Lower lobe of right lung (tissue), 2 donors: ENCODE results near the gene HOXA4. TPM values are rescaled to one million over a fixed set of nuclear protein-coding genes. Genes with fewer than 3 reads are reported as not detected.

Experiments
- ATAC-seq, 2 donors: fragments of 200-7000 bp; cut with Tn5 transposase; one replicate each; pipeline ENCODE4 v1.9.1; 2020 to 2022; ENCODE audit warnings: mild to moderate bottlenecking in 2 of 2, moderate library complexity in 2 of 2
- DNase-seq: peaks from one replicate; pipeline ENCODE4 v3.0.0-alpha.2; 2020
- H3K27ac ChIP-seq: fragments of 200-600 bp; one replicate; pipeline ENCODE4 v1.8.0; 2022
- H3K27me3 ChIP-seq: fragments of 200-600 bp; one replicate; pipeline ENCODE4 v1.8.0; 2022; ENCODE audit warnings: low read depth
- H3K36me3 ChIP-seq: fragments of 200-600 bp; one replicate; pipeline ENCODE4 v1.8.0; 2022; ENCODE audit warnings: mild to moderate bottlenecking
- H3K4me1 ChIP-seq: fragments of 200-600 bp; one replicate; pipeline ENCODE4 v1.8.0; 2022
- H3K4me3 ChIP-seq: fragments of 200-600 bp; one replicate; pipeline ENCODE4 v1.8.0; 2022; ENCODE audit warnings: mild to moderate bottlenecking
- H3K9me3 ChIP-seq: fragments of 200-600 bp; one replicate; pipeline ENCODE4 v1.8.0; 2022
- intact Hi-C: fragments of 100-400 bp; cut with DNase I; formaldehyde crosslinking; loops from one replicate; pipeline ENCODE4 v1.11.0; 2022
- total RNA-seq: library from RNA; stranded (reverse); fragmentation: NEBNext Ultra II Directional; extraction: Animal tissue kit (Norgen Biotek cat#: 25700); gene quantifications from one replicate; pipeline ENCODE4 v1.2.1, GENCODE V29; 2021
- TF ChIP-seq, protein P1 (sequence below): fragments of 200-600 bp; IDR thresholded peaks from one replicate; pipeline ENCODE4 v1.8.0; 2022; ENCODE audit warnings: antibody characterized with exemption, mild to moderate bottlenecking
- donor health status: DM: no; HTN: yes; CAD: no; lungs with severe emphysema.

Gene HOXA4
- total RNA-seq, 1 donor from 2014 or later: 8.5 TPM

DNA sequence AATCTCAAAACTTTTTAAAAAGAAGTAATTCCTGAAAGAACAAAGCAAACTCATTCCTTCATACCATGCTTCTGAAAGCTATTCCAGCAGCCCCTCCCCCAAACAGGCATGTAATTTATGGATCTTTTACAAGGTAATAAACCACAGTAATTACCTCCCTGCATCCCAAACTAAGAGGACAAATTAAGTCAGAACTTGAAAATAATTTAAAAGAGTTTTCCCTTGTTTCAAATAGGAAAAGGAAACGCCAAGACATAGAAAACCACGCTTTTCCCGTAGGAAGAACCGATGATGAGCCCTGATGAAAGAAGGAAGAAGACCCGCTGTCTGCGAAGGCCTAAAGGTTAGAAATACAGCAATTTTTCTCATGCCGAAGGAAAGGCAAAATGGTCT is 8.9 kb downstream of the HOXA4 start:
- DNase-seq: no peak
- Histone ChIP-seq H3K9me3 (no peaks in the 10 kb centered on the region), H3K27me3 (peaks cover 16% of the 10 kb centered on the region)

GRCh38 chr7:27119412-27119911 is 11.1 kb downstream of the HOXA4 start:
- ATAC-seq: no peak
- H3K27me3 ChIP-seq: peaks cover 25% of the 10 kb centered on the region

More for the DNA sequence above, 8.9 kb downstream of the HOXA4 start:
- TF ChIP-seq, protein P1, sequence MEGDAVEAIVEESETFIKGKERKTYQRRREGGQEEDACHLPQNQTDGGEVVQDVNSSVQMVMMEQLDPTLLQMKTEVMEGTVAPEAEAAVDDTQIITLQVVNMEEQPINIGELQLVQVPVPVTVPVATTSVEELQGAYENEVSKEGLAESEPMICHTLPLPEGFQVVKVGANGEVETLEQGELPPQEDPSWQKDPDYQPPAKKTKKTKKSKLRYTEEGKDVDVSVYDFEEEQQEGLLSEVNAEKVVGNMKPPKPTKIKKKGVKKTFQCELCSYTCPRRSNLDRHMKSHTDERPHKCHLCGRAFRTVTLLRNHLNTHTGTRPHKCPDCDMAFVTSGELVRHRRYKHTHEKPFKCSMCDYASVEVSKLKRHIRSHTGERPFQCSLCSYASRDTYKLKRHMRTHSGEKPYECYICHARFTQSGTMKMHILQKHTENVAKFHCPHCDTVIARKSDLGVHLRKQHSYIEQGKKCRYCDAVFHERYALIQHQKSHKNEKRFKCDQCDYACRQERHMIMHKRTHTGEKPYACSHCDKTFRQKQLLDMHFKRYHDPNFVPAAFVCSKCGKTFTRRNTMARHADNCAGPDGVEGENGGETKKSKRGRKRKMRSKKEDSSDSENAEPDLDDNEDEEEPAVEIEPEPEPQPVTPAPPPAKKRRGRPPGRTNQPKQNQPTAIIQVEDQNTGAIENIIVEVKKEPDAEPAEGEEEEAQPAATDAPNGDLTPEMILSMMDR: no peak
- peak overlapping the region; percentile 92 for H3K27ac ChIP-seq
- peak overlapping the region; percentile 51 for H3K4me3 ChIP-seq
- intact Hi-C loops: no loop called here
- peaks cover 35% of the 10 kb centered on the region for H3K4me1 ChIP-seq
- H3K36me3 ChIP-seq: no peaks in the 10 kb centered on the region
- no peak for ATAC-seq

GRCh38 chr7:27118580-27118979 is 12.0 kb downstream of the HOXA4 start:
- TF ChIP-seq, protein P1: no peak
- Histone ChIP-seq H3K27me3 (peaks cover 20% of the 10 kb centered on the region), H3K4me3 (peak overlapping the region; percentile 55), H3K36me3 (no peaks in the 10 kb centered on the region), H3K9me3 (no peaks in the 10 kb centered on the region), H3K4me1 (peaks cover 14% of the 10 kb centered on the region), H3K27ac (peak overlapping the region; percentile 87)
- no peak for ATAC-seq
- DNase-seq: no peak
- intact Hi-C loops: no loop called here

More at GRCh38 chr7:27119412-27119911, 11.1 kb downstream of the HOXA4 start:
- H3K36me3 ChIP-seq: no peaks in the 10 kb centered on the region
- TF ChIP-seq, protein P1: no peak
- no peaks in the 10 kb centered on the region for H3K9me3 ChIP-seq
- intact Hi-C loops: no loop called here
- H3K27ac ChIP-seq: peak overlapping the region; percentile 87
- peaks cover 14% of the 10 kb centered on the region for H3K4me1 ChIP-seq
- peak overlapping the region; percentile 55 for H3K4me3 ChIP-seq
- no peak for DNase-seq

DNA sequence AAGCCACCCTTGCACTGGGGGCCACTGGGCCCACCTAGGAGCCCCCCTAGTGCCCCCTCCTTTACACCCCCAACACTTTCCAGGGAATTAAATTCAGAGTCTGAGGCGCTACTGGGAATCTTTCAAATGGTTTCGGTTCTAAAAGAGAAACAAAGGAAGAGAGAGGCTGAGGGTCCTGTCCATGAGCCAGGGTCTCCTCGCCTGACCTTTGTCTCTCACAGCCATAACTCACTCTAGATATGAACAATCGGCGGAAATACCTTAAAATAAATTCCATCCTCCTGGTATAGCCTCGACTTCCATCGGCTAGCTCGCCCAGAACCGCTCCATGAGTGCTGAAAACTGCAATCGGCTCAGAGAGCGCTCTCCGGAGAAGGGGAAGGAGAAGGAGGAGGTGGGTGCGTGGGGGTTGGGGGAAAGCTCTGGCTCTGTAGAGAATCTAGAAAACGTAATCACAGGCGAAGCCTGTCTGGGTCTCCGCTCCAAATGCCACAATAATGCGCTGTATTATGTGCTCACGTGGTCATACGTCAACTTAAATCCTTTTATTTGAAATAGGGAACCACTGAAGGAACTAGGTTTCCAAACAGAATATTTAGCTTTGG is 12.6 kb downstream of the HOXA4 start:
- H3K27me3 ChIP-seq: peaks cover 14% of the 10 kb centered on the region
- ATAC-seq (no peak), DNase-seq (no peak)
- H3K4me3 ChIP-seq: peak overlapping the region; percentile 55
- intact Hi-C loops: no loop called here
- TF ChIP-seq, protein P1: no peak
- H3K9me3 ChIP-seq: no peaks in the 10 kb centered on the region
- no peaks in the 10 kb centered on the region for H3K36me3 ChIP-seq
- peaks cover 14% of the 10 kb centered on the region for H3K4me1 ChIP-seq
- peak overlapping the region; percentile 87 for H3K27ac ChIP-seq

DNA sequence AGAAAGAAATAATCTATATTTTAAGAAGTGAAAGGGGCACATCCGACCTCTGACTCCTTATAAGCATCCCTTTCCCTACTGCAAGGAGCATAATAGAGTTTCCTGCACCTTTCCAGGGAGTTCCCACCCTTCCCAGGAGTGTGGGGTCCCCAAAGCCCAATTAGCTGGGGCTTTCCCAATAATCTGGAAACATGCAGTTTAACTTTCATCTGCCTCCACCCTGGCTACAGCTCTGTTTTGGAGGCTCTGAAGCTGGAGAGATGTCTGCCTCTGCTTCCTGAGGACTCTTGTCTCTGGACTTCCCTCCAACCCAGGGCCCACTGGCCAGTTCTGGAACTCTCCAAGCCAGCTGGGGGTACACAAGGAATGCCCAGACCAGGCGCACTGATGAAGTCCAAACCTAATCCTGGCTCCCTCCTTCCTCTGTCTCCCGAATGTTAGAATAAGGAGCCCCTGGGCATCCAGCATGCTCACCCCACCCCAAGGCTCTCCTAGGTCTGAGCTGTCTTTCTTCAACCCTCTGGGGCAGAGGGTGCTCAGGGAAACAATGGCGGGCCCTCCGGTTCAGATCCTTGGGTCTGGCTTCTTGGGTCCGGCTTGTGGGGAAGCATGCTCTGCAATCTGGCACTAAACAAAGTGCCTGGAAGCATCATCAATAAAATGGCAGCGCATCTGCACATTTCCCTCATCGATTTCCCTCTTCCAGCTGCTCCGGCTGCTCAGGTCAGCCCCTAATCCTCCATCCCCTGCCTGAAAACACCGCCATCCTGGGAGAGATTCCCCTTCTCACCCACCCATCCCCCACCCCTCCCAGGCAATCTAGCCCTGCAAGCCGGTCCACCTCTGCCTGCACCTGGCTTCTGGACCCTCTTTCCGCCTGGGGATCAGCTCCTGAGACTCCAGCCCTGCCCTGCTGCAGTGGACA is 13.3 kb downstream of the HOXA4 start:
- Histone ChIP-seq H3K4me1 (peaks cover 20% of the 10 kb centered on the region), H3K4me3 (peak overlapping the region; percentile 55), H3K27me3 (peaks cover 10% of the 10 kb centered on the region), H3K36me3 (no peaks in the 10 kb centered on the region), H3K27ac (peak overlapping the region; percentile 87), H3K9me3 (no peaks in the 10 kb centered on the region)
- DNase-seq (no peak), ATAC-seq (no peak)
- TF ChIP-seq, protein P1: no peak
- intact Hi-C loops: no loop called here
